Measurements from ENCODE around the gene DIS3L2.

- TF ChIP-seq CTCF (conservative IDR thresholded peaks at IDR 0.05; ENCODE audit: low read length) = no peak
- no peak for TF ChIP-seq EZH2phosphoT487 (IDR thresholded peaks at IDR 0.05; ENCODE audit: borderline replicate concordance, low read depth, low read length)
These were observed 390.4 kb downstream of the DIS3L2 start for GRCh38 chr2:232351686-232352510.

Measured in OCI-LY7 (cell line).